Stomach (tissue), 4 donors: ENCODE measurements around the gene PFKP.

Experiments
- CTCF ChIP-seq, 7 experiments: fragments of 450-650 bp in 4 of 7; fragments of 200-600 bp in 3 of 7; sonication (generic) in 3 of 7; IDR thresholded peaks; one replicate each; pipeline ENCODE4 v1.5.1; 2016 to 2019; ENCODE audit warnings: antibody characterized with exemption in 7 of 7, control low read depth in 2 of 7, mild to moderate bottlenecking in 1 of 7
- EP300 ChIP-seq: sonication (generic); formaldehyde crosslinking; IDR thresholded peaks from one replicate; pipeline ENCODE4 v1.6.1; 2017; ENCODE audit warnings: antibody characterized with exemption
- POLR2A ChIP-seq, 4 donors: fragments of 450-650 bp; IDR thresholded peaks; one replicate each; pipeline ENCODE4 v1.6.1; 2016; ENCODE audit warnings: antibody characterized with exemption in 4 of 4, control low read depth in 2 of 4, mild to moderate bottlenecking in 1 of 4, moderate library complexity in 1 of 4
- POLR2AphosphoS5 ChIP-seq, 3 donors: sonication (generic); formaldehyde crosslinking; IDR thresholded peaks; one replicate each; pipeline ENCODE4 v1.6.1; 2016; ENCODE audit warnings: antibody characterized with exemption in 3 of 3

DNA sequence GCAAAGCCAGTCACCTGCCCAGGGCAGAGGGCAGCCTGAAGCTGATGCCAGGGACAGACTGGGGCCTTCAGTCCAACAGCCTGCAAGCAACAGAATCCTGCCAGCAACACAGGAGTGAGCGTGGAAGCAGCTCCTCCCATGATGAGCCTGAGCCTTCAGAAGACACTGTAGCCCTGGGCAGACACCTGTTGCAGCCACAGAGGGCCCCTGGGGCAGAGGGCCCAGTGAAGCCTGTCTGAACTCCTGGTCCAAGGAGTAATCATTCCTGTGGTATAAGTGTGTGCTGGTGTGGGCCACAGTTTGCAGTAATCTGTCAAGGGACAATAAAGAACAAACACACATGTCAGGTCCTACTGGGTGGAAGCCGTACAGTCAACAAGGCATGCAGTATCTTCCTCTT lies 2.9 kb upstream of the PFKP start:
- TF ChIP-seq EP300, result no peak
- no peak for TF ChIP-seq CTCF (IDR thresholded peaks at IDR 0.05)
- no peak for TF ChIP-seq POLR2AphosphoS5 (IDR thresholded peaks at IDR 0.05)
- no peak for TF ChIP-seq POLR2A (IDR thresholded peaks at IDR 0.05)
